ENCODE measurements around the gene LGMN. TPM values are rescaled to one million over a fixed set of nuclear protein-coding genes. Genes with fewer than 3 reads are reported as not detected.
"Not testable (repeated sequence)": the region's sequence is repeated elsewhere in the genome, so short reads cannot be mapped to it uniquely, and the experiment has no call there.

Gene LGMN
- total and polyA plus RNA-seq, 11 donors, result 78.8 to 327 (median 108) TPM

- DNase-seq, result no peak
- ATAC-seq, result no peak
- H3K4me1 ChIP-seq, result peaks cover 0 to 25% (median 0%) of the 10 kb centered on the region in 12 donors
- intact Hi-C loops (cut with DNase I), result no loop called here
- H3K27ac ChIP-seq, result peak overlapping the region in 3 of 12 donors; percentile 26 to 85 (median 43)
- no peaks in the 10 kb centered on the region for H3K9me3 ChIP-seq
- H3K27me3 ChIP-seq, result no peaks in the 10 kb centered on the region
- no peak overlapping the region for H3K4me3 ChIP-seq
- TF ChIP-seq CTCF (IDR thresholded peaks at IDR 0.05), result no peak
- no peak for TF ChIP-seq POLR2A (IDR thresholded peaks at IDR 0.05)
- 78 to 84% (median 81%) methylated on average over 2 of the region's 2 CpGs for WGBS, 4 donors
- H3K36me3 ChIP-seq, result no peaks in the 10 kb centered on the region
Measured at GRCh38 chr14:92770484-92770883, 22.1 kb upstream of the LGMN start.

- Histone ChIP-seq H3K4me3 (no peak overlapping the region), H3K36me3 (no peaks in the 10 kb centered on the region), H3K27ac (peak overlapping the region in 3 of 12 donors; percentile 14 to 69 (median 46)), H3K27me3 (no peaks in the 10 kb centered on the region), H3K4me1 (peaks cover 0 to 30% (median 0%) of the 10 kb centered on the region in 12 donors), H3K9me3 (no peaks in the 10 kb centered on the region)
- TF ChIP-seq POLR2A (IDR thresholded peaks at IDR 0.05), result no peak
- TF ChIP-seq CTCF (IDR thresholded peaks at IDR 0.05), result no peak
- ATAC-seq (no peak), DNase-seq (no peak)
- intact Hi-C loops (cut with DNase I), result no loop called here
- 90 to 96% (median 93%) methylated on average over 5 of the region's 5 CpGs for WGBS, 4 donors
Measured at GRCh38 chr14:92768795-92769194, 20.4 kb upstream of the LGMN start.

GRCh38 chr14:92768236-92768635, 19.8 kb upstream of the LGMN start:
- Histone ChIP-seq H3K27ac (peak overlapping the region in 1 of 12 donors; percentile 71), H3K4me1 (peaks cover 0 to 30% (median 0%) of the 10 kb centered on the region in 12 donors)
- WGBS, 4 donors, result 28 to 60% (median 50%) methylated on average over 1 of the region's 1 CpG; no CpG with 5 or more reads in 1 of the 4 donors
- H3K27me3 ChIP-seq; DNase-seq; intact Hi-C loops (cut with DNase I); H3K4me3 ChIP-seq; H3K9me3 ChIP-seq; H3K36me3 ChIP-seq: not testable (repeated sequence)
- peak; percentile 36 to 67 (median 41) for ATAC-seq

GRCh38 chr14:92763666-92764631, 15.5 kb upstream of the LGMN start:
- DNase-seq; H3K36me3 ChIP-seq; H3K4me3 ChIP-seq; intact Hi-C loops (cut with DNase I); H3K9me3 ChIP-seq; H3K27me3 ChIP-seq: not testable (repeated sequence)
- peaks cover 0 to 20% (median 0%) of the 10 kb centered on the region in 12 donors for H3K4me1 ChIP-seq
- 58 to 78% (median 66%) methylated on average over 3 to 4 of the region's 5 CpGs for WGBS, 4 donors
- peak overlapping the region in 1 of 12 donors; percentile 55 for H3K27ac ChIP-seq
- peak in 2 of 4 donors; percentile 48 to 63 for ATAC-seq

GRCh38 chr14:92760524-92760805, 12.0 kb upstream of the LGMN start:
- H3K36me3 ChIP-seq, result no peaks in the 10 kb centered on the region
- no peaks in the 10 kb centered on the region for H3K9me3 ChIP-seq
- H3K4me1 ChIP-seq, result peaks cover 0 to 10% (median 0%) of the 10 kb centered on the region in 12 donors
- no peak for TF ChIP-seq CTCF (IDR thresholded peaks at IDR 0.05)
- TF ChIP-seq POLR2A (IDR thresholded peaks at IDR 0.05), result no peak
- DNase-seq (no peak), ATAC-seq (no peak)
- H3K27me3 ChIP-seq, result no peaks in the 10 kb centered on the region
- no peak overlapping the region for H3K4me3 ChIP-seq
- WGBS, 4 donors, result 65 to 79% (median 68%) methylated on average over 7 of the region's 7 CpGs
- intact Hi-C loops (cut with DNase I), result no loop called here
- H3K27ac ChIP-seq, result no peak overlapping the region
